Cerebellar cortex (tissue), 1 donor: ENCODE results near the gene SUN5.

ENCODE experiments used
- DNase-seq: peaks from one replicate; pipeline ENCODE4 v3.0.0-alpha.2; 2015; ENCODE audit warnings: low spot score

Gene SUN5

GRCh38 chr20:33026779-33027759 lies 22.8 kb upstream of the SUN5 start:
- DNase-seq, result no peak

DNA sequence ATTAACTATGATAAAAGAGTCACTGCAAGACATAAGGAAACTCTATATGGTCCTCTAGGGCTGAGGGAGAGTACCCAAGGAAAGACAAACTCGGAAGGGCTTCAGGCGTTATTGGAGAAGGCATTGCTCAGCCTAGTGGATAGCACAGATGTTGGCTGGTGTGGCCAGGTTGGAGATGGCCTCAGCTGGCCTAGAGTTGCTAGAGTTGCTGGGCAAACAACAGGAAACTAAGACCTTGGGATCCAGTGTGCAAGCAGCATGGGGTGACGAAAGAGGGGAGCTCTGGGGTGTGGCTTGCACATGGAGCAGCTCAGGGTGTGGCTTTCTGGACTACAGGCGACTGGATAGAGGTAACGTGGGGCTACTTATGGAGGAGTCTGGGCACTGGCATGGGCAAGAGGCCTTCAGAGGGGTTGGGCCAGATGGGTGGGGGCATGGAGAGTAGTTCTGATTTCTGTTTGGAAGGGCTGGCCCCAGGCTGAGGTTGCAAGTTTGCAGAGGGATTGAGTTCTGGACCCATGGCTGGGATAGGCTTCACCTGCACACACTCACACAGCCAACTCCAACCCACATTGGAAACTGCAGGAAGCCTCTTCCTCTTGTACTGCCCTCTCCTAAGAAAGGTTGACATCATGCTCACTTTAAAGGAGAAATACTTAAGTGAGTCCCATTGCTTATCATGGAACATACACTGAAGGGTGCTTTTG lies 22.0 kb upstream of the SUN5 start:
- DNase-seq, result no peak

DNA sequence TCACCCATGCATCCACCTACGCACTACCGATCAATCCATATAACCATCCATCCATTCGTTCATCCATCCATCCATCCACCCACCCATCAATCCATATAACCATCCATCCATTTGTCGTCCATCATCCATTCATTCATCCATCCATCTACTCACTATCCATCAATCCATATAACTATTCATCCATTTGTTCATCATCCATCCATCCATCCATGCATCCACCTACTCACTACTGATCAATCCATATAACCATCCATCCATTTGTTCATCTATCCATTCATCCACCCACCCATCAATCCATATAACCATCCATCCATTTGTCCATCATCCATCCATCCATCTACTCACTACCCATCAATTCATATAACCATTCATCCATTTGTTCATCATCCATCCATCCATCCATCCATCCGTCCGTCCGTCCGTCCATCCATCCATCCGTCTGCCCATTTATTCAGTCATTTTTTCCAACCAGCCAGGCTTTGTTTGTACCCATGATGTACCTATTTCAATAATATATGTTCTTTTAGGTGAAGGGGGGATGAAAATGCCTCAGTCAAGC lies 21.2 kb upstream of the SUN5 start:
- DNase-seq, result no peak

DNA sequence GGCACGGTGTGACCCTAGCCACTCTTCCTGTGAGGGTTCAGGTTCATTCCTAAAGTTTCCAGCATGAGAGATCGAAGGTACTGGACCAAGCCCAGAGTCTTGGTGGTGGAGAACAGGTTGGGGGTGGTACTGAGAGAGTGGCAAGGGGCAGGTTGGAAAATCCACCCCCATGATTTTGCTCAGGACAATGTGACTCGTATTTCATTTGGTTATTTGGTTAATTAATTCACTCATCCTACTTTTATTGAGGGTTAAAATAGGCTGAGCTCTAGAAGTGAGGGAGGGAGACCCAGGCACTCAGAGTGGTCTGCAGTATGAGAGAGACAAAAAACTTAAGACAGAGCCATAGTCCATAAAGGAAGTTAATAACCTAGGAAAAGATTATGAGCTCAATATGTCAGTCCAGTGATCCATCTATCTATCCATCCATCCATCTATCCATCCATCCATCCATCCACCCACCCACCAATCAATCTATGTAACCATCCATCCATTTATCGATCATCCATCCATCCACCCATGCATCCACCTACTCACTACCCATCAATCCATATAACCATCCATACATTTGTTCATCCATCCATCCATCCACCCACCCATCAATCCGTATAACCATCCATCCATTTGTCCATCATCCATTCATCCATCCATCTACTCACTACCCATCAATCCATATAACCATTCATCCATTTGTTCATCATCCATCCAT lies 20.5 kb upstream of the SUN5 start:
- DNase-seq, result no peak

DNA sequence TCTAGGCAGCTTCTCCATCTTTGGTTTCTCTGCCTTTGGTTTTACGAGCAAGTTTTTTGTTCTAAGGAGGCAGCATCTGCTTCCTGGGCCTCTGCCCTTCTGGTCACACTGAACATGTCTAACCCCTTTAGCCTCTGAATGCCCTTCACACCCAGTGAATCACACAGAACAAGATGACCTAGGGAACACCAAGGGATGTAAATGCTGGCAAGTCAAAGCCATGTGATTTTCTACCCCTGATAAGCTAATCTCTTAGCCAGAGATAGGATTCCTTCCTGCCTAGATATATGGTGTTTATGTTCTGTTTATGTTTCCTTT lies 20.0 kb upstream of the SUN5 start:
- no peak for DNase-seq

- DNase-seq, result no peak
Observed at GRCh38 chr20:33023439-33024242, 19.4 kb upstream of the SUN5 start.

DNA sequence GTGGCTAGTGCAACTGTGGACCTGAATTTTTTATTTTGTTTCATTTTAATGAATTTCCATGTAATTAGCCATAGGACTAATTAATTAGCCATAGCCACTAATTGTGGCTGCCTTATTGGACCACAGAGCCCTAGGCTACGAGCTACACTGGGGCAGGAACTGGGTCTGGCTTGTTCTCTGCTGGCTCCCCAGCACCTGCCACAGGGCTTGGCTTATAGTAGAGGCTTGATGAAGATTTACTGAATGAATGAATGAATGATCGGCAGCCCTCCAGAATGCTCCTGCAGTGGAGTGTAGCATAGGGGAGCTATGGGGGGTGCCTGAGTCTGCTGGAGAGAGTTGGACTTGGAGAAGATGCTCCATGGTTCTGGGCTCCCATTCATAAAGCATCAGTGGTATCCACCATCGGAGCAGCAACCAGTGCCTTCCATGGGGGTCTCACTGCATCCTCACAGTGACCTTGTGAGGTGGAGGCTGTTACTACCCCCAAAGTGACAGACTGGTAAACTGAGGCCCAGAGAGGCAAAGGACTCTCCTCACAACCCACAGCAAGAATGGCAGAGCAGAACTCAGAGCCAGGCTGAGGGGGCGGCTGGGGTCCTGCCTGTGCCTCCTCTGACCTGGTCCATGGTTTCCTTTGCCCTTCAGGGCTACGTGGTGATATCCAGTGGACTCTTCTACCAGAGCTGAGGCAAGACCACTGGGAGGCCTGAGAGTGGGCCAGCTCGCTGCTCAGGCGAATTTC lies 18.6 kb upstream of the SUN5 start:
- no peak for DNase-seq

- DNase-seq, result no peak
Observed at GRCh38 chr20:33022289-33022688, 18.1 kb upstream of the SUN5 start.

- DNase-seq, result no peak
Observed at GRCh38 chr20:33021879-33022278, 17.6 kb upstream of the SUN5 start.

DNA sequence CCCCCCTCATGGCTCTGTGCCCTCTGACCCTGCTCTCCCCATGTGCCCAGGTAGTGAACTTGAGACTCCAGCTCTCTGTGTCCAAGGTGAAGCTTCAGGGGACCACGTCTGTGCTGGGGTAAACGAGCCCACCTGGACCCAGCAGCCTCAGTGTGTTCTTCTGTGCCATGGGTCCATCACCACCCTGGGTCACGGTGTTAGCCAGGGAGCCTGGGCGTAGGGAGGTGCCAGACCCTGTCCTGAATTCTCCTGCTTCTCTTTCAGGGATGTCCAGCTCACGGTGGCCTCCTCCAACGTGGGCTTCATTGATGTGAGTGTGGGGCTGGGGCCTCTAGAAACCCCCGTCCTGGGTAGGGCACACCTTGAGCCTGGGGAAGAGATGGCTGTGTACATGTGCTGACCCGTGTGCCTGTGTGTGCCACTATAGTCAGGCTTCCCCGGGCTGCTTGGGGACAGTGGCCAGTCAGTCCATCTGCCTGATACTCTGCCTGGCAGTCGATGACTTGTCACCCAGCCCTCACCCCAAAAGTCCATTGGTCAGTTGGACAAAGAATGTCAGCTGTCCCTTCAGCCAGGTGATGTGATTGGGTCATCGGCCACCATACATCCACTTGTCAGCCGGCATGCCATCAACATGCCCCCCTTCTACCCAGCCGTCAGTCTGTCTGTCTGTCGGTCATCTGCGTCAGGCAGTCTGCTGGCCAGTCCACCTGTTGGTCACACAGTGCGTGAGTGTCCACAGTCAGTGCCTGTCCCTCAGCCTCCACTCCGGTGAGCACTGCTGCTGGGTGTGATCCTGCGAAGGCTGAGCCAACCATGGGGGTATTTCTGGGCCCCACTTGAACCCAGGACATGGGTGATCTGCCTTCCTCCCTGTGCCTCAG lies 16.3 kb upstream of the SUN5 start:
- DNase-seq, result no peak

DNA sequence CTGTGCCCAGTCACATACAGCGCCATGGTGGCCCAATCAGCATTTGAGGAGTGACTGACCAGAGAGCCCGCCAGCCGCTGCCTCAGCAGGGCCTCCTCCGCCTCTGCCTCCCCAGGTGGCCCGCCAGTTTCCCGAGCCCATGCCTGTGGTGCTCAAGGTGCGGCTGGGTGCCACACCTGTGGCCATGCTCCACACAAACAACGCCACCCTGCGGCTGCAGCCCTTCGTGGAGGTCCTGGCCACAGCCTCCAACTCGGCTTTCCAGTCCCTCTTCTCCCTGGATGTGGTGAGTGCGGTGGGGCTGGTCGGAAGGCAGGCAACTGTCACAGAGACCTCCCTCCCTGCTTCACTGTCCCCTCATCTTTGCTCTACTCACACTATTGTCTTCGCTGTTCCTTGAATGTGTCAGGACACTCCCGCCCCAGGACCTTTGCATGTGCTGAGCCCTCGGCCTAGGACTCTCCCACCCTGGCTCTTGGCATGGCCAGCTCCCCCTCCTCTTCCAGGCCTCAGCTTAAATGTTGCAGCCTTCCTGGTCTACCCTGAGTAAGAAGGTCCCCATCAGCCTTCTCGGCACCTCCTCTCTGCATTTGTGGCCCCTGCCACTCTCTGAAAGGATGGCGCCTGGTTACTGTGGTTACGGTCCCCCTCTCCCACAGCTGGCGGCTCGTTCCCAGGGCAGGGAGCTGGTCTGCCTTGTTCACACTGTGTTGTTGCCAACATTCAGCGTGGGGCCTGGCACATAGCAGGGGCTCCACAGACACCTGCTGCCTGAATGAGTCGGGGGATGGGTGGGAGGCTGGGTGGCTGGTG lies 15.4 kb upstream of the SUN5 start:
- no peak for DNase-seq

DNA sequence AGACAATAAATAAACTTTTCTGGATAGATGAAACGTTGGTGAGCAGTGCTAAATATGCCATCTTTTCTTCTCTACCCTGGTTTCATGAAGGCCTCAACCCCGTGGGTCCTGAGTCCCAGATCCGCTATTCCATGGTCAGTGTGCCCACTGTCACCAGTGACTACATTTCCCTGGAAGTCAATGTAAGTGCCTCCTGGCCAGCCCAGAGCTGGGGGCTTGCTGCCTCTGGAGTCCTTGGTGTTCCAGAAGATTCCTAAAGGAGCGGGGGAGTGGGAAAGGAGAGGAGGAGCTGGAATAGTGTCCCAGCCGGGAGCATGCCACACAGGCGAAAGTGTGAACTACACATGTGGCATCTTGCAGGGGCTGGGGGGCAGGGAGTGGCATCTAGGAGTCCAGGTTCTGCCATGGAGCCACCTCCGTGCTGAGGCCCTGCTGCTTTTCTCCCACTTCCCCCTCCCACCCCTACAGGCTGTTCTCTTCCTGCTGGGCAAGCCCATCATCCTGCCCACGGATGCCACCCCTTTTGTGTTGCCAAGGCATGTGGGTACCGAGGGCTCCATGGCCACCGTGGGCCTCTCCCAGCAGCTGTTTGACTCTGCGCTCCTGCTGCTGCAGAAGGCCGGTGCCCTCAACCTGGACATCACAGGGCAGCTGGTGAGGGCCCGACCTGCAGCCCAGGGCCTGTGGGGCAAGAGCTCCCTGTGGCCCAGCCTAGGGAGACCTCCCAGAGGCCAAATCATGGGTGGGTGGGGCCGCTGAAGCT lies 14.1 kb upstream of the SUN5 start:
- DNase-seq, result no peak

GRCh38 chr20:33017542-33017941 lies 13.3 kb upstream of the SUN5 start:
- no peak for DNase-seq

- no peak for DNase-seq
Observed at GRCh38 chr20:33016581-33017109, 12.4 kb upstream of the SUN5 start.

GRCh38 chr20:33015700-33016580 lies 11.7 kb upstream of the SUN5 start:
- DNase-seq, result no peak

- no peak for DNase-seq
Observed at GRCh38 chr20:33015114-33015484, 10.9 kb upstream of the SUN5 start.
